8988T (cell line): ENCODE results near the gene BBX.
"Not testable (repeated sequence)": the region's sequence is repeated elsewhere in the genome, so short reads cannot be mapped to it uniquely, and the experiment has no call there.

Experiments
- DNase-seq: peaks from one replicate; pipeline ENCODE4 v3.0.0; 2011

BBX gene

DNA sequence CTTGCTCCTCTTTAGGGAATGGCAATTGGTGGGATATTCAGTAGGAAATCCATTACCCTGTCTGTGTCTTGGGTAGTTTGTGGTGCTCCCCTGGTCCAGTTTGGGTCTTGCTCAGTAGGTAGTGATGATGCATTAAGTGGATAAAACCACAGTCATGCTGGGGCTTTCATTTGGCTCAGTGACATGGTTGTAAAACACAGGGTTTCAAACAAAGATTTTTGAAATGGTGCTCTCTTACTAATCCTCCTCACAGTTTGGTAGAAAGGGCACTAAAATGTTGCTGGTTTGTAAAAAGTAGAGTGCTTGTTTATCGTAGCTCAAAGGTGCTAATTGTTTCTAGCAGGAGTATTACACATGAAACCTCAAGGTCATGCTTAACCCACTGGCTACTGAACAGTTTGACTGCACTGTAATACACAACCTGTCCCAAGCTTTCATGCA lies 22.9 kb downstream of the BBX start:
- no peak for DNase-seq

DNA sequence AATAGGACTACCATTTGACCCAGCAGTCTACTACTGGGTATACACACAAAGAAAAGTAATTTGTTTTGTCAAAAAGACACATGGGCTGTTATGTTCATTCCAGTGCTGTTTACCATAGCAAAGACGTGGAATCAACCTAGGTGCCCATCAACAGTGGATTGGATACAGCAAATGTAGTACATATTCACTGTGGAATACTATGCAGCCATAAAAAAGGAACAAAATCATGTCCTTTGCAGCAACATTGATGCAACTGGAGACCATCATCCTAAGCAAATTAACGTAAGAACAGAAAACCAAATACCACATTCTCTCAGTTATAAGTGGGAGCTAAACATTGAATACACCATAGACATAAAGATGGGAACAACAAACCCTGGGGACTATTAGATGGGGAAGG lies 25.8 kb downstream of the BBX start:
- DNase-seq = no peak

DNA sequence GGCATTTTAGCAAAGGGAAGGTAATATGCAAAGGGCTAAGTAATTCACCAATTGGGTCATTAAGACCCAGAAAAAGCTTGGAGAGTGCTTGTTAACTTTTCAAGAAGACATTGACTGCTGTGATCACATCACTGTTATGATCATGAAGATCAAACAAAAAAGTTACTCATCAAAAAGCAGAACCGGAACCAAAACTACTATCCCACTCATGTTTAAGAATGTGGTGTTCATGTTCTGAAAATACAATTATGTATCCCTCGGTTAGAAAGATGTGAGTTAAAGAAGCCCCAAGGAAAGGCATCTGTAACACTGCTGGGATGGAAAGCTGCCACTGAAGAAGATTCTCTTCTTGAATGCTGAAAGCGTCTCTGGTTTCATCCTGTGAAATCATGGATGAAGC lies 32.6 kb downstream of the BBX start:
- DNase-seq = no peak

DNA sequence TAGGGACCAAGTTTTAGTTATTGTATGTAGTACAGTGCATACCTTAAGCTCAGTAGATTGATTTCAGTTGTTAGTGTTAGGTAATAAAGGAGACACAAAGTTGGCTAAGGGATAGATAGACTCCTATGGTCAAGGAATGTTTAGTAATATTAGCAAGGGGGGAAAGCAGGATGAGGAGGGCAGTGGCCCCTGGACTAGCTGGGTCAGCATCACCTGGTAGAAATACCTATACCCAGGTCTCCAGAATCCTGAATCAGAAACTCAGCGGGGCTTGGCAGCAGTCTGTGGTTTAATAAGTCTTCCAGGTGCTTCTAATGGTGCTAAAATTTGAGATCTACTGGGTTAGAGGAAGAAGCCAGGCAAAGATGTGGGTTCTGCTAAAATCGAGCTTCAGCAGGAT lies 35.0 kb downstream of the BBX start:
- no peak for DNase-seq

DNA sequence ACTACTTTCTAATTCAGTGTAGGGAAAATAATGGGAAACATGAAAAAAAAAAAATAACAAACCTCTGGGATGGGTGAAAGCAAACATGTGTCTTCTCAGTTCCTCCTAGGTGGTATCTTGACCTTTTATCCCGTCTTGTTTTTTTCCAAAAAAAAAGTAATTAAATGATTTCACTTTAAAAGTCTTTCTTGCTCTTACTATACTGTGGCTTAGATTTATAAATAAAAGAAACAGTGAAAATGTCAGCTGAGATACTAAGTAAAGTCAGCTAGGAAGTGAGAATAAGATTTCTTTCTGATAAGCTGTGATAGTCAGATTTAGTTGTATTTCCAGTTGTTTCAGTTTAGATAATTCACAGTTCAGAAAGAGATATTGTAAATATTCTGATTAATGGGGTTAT lies 37.4 kb downstream of the BBX start:
- no peak for DNase-seq

DNA sequence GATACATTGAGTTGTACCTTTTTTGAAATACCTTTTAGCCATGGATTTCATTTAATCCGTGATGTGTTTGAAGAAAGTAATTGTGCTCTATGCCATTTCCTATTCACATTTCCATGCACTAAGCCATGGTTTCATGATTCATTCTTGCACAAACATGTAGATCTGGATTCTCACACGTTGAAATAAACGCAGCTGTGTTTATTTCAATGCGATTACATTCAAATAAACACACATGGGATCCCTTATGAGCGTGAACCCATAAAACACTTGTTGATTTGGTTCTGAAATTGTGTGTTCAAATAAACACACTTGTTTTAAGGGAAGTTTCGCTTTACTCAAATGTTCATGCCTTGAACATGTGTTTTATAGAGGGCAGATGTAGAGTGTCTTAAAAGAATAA lies 39.2 kb downstream of the BBX start:
- DNase-seq = no peak

DNA sequence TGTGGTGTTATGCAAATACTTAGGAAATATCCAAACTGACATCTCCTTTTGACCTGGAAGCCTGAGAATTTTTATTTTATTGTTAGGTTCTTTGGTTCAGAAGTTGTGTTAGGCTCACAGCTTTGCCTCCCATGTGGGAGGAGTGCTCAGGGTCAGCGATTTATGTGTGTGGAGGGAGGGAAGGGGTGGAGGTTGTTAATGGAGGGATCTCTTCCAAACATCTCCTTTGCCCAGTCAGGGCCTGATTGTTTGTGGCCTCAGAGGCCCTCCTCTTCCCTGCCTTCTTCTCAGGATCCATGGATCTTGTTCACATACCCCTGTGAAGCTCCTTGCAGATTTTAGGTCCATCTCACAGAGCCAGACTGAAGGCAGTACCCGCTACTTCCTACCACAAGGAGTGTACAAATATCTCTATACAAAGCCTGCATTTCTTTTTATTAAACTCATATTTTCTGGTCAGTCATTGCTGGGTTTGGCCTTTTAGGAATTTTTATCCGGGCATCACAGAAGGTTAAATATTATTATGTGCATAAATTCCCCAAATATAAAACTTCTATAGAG lies 40.3 kb downstream of the BBX start:
- no peak for DNase-seq

DNA sequence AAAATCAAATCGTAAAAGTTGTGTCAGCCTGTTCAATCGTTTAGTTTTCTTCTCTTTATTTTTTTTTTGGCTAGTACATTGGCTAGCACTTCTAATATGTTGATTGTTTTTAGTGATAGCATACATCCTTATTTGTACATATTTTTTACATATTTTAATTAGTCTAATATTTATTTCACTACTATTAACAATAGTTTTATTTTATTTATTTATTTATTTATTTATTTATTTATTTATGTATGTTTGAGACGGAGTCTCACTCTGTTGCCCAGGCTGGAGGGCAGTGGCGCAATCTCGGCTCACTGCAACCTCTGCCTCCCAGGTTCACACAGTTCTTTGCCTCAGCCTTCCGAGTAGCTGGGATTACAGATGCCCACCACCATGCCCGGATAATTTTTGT lies 42.5 kb downstream of the BBX start:
- not testable (repeated sequence) for DNase-seq

DNA sequence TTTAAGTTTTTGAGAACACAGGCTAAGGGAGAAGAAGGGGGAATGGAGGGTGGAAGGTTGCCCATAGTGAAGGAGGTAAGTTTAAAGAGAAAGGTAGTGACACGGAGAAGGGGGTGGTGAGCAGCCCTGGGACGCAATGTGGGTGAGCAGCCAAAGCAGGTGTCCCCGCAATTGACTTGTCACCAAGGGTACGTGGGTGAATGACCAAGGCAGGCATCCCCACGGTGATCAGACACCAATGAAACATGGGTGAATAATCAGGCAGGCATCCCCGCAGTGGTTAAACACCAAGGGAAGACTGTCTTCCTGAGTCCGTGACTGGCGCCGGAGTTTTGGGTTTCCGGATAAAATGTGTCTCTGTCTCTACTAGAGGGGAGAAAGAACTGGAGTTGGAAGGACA lies 48.3 kb downstream of the BBX start:
- not testable (repeated sequence) for DNase-seq

DNA sequence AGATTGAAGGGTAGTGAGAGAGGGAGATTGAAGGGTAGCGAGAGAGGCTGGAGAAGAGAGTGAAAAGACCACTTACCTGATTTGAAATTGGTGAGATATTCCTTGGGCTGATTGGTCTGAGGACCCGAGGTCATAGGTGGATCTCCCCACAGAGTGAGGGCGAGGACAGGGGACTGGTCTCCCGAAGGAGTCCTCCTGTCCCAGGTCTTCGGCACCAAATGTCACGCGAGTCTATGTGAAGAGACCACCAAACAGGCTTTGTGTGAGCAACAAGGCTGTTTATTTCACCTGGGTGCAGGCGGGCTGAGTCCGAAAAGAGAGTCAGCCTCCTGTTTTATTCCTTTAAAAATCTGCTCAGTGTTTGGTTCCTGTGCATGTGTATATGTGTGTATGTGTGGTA lies 48.7 kb downstream of the BBX start:
- not testable (repeated sequence) for DNase-seq

DNA sequence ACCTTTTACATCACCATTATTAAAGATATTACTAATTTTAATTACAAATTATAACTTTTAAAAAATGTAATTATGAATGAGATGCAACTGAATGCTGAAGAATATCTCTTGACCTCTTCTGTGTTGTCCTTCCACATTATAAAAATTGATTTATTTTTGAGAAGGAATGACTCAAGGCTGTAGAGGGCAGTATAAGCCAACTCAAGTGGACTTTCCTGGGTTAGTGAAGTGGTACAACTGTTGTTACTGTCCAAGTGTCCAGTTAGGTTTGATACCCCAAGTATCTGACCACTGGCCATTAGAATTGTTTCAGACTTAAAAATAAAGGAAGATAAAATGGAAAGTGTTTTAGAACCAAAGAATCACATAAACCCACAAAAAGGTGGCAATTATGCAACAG lies 51.9 kb downstream of the BBX start:
- no peak for DNase-seq

DNA sequence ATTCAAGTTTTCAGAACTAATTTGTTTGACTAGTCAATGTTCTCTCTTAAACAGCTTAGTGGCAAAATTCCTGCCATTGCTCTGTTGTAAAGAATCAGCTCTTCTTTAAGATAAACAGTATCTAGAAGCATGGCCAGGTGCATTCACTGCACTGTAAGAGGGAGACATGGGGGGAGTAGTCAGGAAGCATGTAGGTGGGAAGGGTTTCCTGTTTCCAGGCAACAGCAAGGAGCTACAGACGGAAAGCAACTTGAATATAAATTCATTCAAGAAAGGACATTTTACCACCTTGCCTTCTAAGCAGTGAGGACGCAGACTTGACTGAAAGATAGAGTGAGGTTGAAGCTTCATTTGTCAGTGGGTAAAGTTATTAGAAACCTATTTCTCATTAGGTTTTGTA lies 55.3 kb downstream of the BBX start:
- DNase-seq = no peak

DNA sequence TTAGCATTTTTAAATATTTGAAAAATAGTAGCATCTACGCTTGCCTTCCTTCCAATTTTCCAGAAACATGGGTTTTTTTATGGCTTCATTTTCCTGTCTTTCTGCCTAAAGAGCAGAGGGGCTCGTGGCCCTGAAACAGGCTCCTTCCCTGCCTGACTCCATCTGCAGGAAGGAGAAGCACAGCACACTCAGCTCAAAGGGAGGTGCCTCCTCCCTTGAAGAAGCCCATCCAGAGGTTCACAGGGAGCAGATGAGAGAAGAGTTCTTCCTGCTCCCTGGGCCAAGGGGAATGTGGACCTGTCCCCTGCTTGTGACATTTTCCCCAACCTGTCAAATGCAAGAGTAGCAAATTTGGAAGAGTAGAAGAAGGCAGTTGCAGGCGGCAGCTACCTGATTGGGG lies 55.8 kb downstream of the BBX start:
- no peak for DNase-seq

DNA sequence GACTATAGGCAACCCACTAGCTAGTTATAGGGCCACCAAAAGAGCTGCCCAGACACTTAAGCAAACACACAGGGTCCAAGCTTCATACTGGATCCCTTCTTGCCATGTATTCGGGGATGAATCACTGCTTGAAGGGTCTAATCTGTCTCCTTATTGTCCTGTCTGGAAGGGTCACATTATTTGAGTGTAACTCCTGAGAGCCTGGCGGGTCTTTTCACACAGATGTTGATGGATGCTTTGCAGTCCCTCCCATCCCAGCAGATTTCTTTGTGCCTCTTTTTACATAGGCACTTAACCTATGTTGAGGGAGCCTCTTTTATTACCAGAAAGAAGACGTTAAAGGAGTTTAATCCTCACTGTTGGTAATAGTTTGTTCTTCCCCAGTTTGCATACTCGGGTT lies 56.6 kb downstream of the BBX start:
- no peak for DNase-seq

DNA sequence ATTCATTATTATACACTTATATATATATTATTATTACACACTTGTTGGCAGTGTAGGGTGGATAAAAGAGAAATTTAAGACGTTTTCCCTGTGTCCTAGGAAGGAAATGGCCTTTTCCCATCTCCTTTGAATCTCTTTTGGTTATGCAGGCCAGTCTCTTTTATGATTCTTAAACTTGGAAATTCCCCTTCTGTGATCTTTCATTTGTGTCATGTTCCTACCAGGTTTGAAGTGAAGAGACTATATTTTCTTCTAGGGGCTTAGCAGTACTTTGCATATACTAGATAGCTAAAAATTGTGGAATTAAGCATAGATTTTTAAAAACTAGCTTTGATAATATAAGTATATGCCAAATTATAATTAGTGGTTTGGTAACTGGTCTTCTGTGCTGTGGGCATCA lies 58.5 kb downstream of the BBX start:
- DNase-seq = no peak

DNA sequence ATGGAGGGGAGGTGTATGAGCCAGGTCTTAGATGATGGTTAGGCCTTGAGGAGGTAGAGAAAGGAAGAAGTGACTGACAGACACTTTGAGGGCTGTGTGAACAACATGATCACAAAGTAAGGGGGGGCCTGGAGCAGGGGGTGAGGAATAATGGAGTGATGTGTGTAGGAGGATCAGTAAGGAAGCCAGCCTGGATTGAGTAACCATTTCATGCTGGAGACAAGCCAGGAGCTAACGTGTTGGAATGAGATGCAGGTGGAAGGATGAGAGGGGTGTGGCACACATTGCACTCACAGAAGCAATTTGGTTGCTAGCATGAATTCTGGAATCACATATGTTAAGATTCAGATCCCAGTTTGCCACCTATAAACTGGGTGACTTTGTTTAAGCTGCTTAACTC lies 65.5 kb downstream of the BBX start:
- no peak for DNase-seq

DNA sequence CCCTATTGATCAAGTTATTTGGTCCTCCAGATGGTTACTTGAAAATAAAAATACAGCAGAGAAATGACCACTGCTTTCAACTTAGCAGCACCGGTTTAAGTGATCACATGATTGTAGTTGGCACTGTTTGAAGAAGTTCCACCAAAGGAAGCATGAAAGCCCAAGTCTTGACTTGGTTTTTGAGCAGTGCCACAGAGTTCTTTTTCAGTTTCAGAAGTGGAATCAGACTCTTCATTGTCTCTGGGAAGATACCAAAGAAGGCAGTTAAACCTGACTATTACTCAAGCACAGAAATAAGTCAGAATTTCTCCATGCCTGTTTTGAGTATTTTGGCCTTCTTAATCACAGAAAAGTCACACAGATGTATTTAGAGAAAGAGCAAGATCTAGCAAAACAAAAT lies 66.7 kb downstream of the BBX start:
- no peak for DNase-seq

DNA sequence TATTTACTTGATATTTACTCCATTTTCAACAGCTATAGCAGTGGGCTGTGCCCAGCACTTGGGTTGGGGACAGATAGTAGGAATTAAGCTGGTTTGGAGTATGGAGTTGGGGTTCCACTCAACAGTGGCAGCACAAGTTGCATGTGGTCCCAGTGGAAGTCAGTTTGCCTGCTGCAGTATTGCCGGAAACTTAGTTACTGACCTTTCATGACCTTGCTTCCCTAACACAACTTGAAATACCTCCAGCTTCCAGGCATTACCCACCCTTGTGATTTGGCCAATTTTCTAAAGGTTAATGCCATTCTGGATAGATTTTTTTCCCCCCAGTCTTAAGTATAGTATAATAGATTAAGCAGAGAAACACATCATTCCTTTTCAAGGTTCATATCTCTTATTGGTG lies 68.0 kb downstream of the BBX start:
- DNase-seq = no peak

DNA sequence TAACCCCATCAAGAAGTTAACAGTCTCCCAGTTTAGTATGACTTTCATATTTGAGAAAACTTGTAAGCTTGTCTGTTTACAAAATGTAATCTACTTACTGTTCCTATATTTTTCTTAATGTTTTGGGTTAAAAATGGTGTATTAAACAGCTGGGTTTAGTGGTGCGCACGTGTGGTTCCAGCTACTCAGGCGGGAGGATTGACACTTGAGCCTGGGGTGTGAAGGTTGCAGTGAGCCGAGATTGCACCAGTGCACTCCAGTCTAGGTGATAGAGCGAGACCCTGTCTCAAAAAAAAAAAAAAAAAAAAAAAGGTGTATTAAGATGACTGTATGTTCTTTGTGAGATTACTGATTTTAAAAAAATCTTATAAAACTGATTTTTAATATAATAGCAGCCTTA lies 69.3 kb downstream of the BBX start:
- DNase-seq = no peak

DNA sequence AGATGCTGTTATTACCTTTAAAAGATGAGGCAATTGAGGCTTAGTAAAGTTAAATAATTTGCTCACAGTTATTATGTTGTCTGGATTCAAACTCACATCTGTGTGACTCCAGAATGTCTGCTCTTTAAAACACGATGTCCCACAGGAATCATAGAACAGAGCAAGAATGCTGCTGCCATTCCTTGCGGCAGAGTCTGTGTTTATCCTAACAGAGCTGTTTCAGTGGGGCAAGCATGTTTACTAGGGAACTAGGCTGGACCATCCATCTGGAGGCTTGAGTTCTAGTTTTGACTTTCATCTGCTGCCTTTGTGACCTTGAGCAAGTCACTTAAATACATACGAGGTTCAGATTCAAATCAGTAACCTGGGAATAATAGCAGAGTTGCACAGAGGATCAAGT lies 72.1 kb downstream of the BBX start:
- no peak for DNase-seq

DNA sequence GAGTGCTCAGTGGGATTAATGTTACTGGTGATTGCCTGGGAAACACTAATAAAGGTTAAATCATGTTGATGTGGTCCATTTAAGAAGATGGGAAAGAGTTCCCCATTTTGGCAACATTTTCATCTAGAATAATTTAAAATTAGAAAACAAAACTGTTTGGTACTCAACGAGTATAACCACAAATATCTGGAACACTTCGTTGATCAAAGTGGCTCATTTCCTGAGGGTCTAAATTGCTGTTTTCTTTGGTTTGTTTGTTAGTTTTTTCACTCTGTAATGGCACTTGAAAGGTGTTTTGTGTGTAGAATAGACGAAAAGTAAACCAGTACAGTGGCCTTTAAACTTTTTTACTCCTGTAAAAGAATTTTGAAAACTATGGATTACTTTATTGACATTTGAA lies 73.9 kb downstream of the BBX start:
- DNase-seq = no peak

DNA sequence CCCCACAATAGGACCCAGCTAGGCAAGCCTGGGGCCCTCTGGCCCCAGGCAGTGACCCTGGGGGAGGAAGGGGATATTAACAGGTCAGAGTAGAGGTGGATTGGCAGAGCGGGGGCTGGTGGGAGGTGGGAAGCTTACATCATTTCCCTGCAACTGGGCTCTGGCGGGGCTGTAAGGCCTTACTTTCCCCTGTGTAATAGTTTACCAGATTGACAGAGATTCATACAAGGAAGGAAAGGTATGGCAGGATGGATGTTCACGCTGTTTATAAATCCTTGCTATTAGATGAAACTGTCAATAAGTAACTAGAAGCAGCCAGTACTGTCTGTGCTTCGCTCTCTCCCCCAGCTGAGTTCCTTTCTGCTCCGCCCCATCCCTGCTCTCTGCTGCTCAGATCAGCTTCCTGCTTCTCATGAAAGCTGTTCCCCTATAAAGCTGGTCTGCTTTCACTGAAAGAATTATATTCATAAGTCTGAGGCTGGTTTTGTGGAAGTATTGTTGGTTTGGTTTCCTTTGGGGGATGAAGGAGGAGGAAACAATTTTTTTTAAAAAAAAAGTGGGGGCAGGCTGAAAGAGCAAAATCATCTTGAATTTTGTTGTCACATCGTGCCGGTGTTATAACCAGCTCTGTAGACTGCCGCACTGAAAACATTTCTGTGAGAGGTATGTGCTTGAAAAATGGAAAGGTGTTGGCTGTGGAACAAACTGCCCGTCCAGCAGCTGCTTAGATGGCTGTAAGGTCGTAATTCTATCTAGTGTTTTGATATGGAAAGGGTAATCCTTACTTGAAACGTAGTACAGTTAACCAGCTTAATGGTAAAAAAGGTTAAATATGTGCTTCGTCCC lies 76.4 kb downstream of the BBX start:
- DNase-seq = no peak

DNA sequence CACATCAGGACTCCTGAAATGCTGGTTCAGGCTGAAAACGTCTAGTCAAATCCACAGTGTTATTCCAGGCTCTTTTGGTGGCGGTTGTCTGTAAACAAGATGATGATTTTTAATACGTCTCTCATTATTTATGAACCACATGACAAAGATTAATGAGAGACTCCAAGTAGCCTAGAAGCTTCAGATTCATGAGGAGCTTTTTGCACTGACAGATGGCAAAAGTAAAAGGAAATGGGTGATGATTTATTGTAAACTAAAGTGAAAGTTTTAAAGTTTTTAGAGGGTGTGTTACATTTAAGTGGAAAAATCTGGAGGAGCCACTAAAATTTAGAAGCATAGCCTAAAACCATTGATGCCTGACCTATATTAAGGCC lies 77.0 kb downstream of the BBX start:
- no peak for DNase-seq

DNA sequence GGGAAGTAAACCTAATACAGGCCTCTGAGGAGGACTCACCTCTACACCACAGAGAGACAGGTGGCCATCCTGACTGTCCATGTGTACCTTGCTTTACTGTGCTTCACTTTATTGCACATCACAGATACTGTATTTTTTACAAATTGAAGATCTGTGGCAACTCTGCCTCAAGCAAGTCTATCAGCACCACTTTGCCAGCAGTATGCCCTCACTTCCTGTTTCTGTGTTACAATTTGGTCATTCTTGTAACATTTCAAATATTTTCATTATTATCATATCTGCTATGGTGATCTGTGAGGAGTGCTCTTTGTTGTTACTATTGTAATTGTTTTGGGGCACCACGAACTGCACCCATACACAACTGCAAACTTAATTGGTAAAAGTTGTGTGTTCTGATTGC lies 78.0 kb downstream of the BBX start:
- DNase-seq = no peak
